Tibial nerve (tissue), 4 donors: ENCODE results near the gene SARNP.

Experiments used
- EP300 ChIP-seq, 2 donors: sonication (generic); formaldehyde crosslinking; IDR thresholded peaks; one replicate each; pipeline ENCODE4 v1.6.1; 2017; ENCODE audit warnings: antibody characterized with exemption in 2 of 2, mild to moderate bottlenecking in 1 of 2
- POLR2A ChIP-seq, 2 donors: fragments of 450-650 bp; IDR thresholded peaks; one replicate each; pipeline ENCODE4 v1.6.1; 2017; ENCODE audit warnings: antibody characterized with exemption in 2 of 2, mild to moderate bottlenecking in 2 of 2, moderate library complexity in 2 of 2
- TF ChIP-seq, protein P1 (sequence below), 5 experiments: fragments of 200-600 bp in 3 of 5; fragments of 450-650 bp in 2 of 5; sonication (generic) in 3 of 5; IDR thresholded peaks; one replicate each; pipeline ENCODE4 v1.5.1; 2016 to 2019; ENCODE audit warnings: antibody characterized with exemption in 5 of 5, mild to moderate bottlenecking in 3 of 5, moderate library complexity in 2 of 5

- TF ChIP-seq, protein P1, sequence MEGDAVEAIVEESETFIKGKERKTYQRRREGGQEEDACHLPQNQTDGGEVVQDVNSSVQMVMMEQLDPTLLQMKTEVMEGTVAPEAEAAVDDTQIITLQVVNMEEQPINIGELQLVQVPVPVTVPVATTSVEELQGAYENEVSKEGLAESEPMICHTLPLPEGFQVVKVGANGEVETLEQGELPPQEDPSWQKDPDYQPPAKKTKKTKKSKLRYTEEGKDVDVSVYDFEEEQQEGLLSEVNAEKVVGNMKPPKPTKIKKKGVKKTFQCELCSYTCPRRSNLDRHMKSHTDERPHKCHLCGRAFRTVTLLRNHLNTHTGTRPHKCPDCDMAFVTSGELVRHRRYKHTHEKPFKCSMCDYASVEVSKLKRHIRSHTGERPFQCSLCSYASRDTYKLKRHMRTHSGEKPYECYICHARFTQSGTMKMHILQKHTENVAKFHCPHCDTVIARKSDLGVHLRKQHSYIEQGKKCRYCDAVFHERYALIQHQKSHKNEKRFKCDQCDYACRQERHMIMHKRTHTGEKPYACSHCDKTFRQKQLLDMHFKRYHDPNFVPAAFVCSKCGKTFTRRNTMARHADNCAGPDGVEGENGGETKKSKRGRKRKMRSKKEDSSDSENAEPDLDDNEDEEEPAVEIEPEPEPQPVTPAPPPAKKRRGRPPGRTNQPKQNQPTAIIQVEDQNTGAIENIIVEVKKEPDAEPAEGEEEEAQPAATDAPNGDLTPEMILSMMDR (IDR thresholded peaks at IDR 0.05) = no peak
- TF ChIP-seq EP300 (IDR thresholded peaks at IDR 0.05) (no peak), POLR2A (IDR thresholded peaks at IDR 0.05) (no peak)
Observed at GRCh38 chr12:55850401-55850800, 32.9 kb upstream of the SARNP start.
